ENCODE data around the gene DCHS1. TPM values are rescaled to one million over a fixed set of nuclear protein-coding genes. Genes with fewer than 3 reads are reported as not detected.

DCHS1 gene
- total RNA-seq, 4 donors from 2014 or later: 12.6 to 27.8 (median 20.1) TPM

DNA sequence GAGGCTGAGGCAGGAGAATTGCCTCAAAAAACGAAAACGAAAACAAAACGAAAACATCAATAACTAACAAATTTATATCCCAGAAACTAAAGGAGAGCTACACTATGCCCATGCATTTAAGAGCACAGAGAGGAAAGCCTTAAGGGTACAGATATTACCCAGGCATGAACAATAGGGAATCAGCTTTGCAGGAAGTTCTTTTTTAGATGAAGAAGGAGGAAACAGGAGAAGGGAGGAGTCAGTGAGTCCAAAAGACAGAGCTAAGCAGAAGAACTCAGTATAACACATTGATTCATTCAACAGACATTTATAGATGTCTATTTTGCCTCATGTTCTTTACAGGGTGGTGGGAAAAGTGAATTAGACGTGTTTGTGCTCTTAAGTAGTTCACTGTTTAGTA, 19.3 kb upstream of the DCHS1 start:
- Histone ChIP-seq H3K4me1 (peaks cover 0 to 6% (median 0%) of the 10 kb centered on the region in 4 donors), H3K27me3 (no peaks in the 10 kb centered on the region), H3K27ac (no peak overlapping the region), H3K36me3 (peaks cover 0 to 7% (median 0%) of the 10 kb centered on the region in 3 donors), H3K9me3 (no peaks in the 10 kb centered on the region), H3K4me3 (no peak overlapping the region)
- DNase-seq (ENCODE audit: low spot score in 2 of 2): no peak
- 81 to 84% methylated on average over 4 of the region's 4 CpGs for WGBS, 2 donors
- TF ChIP-seq POLR2A (IDR thresholded peaks at IDR 0.05): no peak
- TF ChIP-seq EP300 (IDR thresholded peaks at IDR 0.05): no peak
- no peak for TF ChIP-seq CTCF (IDR thresholded peaks at IDR 0.05)

DNA sequence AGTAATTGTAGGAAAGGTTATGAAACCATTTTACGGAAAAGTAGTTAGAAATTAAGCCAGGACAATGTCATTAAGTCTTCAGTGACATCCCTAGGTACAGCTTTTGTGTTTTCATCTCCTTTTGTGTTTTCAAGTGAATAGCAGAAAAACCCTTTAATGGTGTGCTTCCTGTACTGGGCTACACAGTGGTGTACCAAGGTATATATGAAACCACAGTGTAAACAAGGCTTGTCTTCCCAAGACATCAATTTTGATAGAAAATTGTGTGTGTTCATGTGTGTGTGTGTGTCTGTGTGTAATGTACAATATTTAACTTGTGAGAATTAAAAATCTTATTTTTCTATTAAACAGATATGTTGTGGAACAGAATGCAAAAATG, 18.6 kb upstream of the DCHS1 start:
- TF ChIP-seq EP300 (IDR thresholded peaks at IDR 0.05) (no peak), POLR2A (IDR thresholded peaks at IDR 0.05) (no peak), CTCF (IDR thresholded peaks at IDR 0.05) (no peak)
- no peak for DNase-seq (ENCODE audit: low spot score in 2 of 2)
- peaks cover 0 to under 1% (median 0%) of the 10 kb centered on the region in 3 donors for H3K36me3 ChIP-seq
- no peaks in the 10 kb centered on the region for H3K27me3 ChIP-seq
- H3K27ac ChIP-seq: no peak overlapping the region
- H3K4me3 ChIP-seq: no peak overlapping the region
- 83 to 87% methylated on average over 1 of the region's 1 CpG for WGBS, 2 donors
- H3K4me1 ChIP-seq: peaks cover 0 to 6% (median 0%) of the 10 kb centered on the region in 4 donors
- no peaks in the 10 kb centered on the region for H3K9me3 ChIP-seq

GRCh38 chr11:6673523-6674218, 18.1 kb upstream of the DCHS1 start:
- TF ChIP-seq POLR2A (IDR thresholded peaks at IDR 0.05) (no peak), EP300 (IDR thresholded peaks at IDR 0.05) (no peak), CTCF (IDR thresholded peaks at IDR 0.05) (no peak)
- DNase-seq (ENCODE audit: low spot score in 2 of 2): no peak
- Histone ChIP-seq H3K27ac (no peak overlapping the region), H3K4me1 (peaks cover 0 to 6% (median 0%) of the 10 kb centered on the region in 4 donors), H3K4me3 (no peak overlapping the region), H3K27me3 (no peaks in the 10 kb centered on the region), H3K9me3 (no peaks in the 10 kb centered on the region), H3K36me3 (no peaks in the 10 kb centered on the region)

GRCh38 chr11:6671991-6672390, 16.4 kb upstream of the DCHS1 start:
- 82 to 86% methylated on average over 2 of the region's 2 CpGs for WGBS, 2 donors
- H3K4me1 ChIP-seq: peaks cover 0 to 6% (median 0%) of the 10 kb centered on the region in 4 donors
- no peaks in the 10 kb centered on the region for H3K9me3 ChIP-seq
- no peak for DNase-seq (ENCODE audit: low spot score in 2 of 2)
- H3K4me3 ChIP-seq: no peak overlapping the region
- no peak for TF ChIP-seq CTCF (IDR thresholded peaks at IDR 0.05)
- TF ChIP-seq EP300 (IDR thresholded peaks at IDR 0.05): no peak
- no peak for TF ChIP-seq POLR2A (IDR thresholded peaks at IDR 0.05)
- no peaks in the 10 kb centered on the region for H3K36me3 ChIP-seq
- no peaks in the 10 kb centered on the region for H3K27me3 ChIP-seq
- H3K27ac ChIP-seq: no peak overlapping the region

- DNase-seq (ENCODE audit: low spot score in 2 of 2): no peak
- Histone ChIP-seq H3K27me3 (no peaks in the 10 kb centered on the region), H3K36me3 (no peaks in the 10 kb centered on the region), H3K9me3 (no peaks in the 10 kb centered on the region), H3K4me3 (no peak overlapping the region), H3K4me1 (peaks cover 0 to 6% (median 0%) of the 10 kb centered on the region in 4 donors), H3K27ac (no peak overlapping the region)
- 79 to 81% methylated on average over 6 of the region's 6 CpGs for WGBS, 2 donors
- no peak for TF ChIP-seq CTCF (IDR thresholded peaks at IDR 0.05)
- no peak for TF ChIP-seq POLR2A (IDR thresholded peaks at IDR 0.05)
- TF ChIP-seq EP300 (IDR thresholded peaks at IDR 0.05): no peak
Measured at GRCh38 chr11:6670202-6670830, 14.7 kb upstream of the DCHS1 start.

Data from tibial nerve (tissue), 4 donors.